Lower leg skin (tissue), 4 donors: Measurements from ENCODE around the gene OSM. TPM values are rescaled to one million over a fixed set of nuclear protein-coding genes. Genes with fewer than 3 reads are reported as not detected.
A peak's percentile ranks its signal among the peaks of the same experiment; 100 is the strongest.

Source experiments
- DNase-seq, 2 donors: peaks; one replicate each; pipeline ENCODE4 v3.0.0-alpha.2; 2019; ENCODE audit warnings: low spot score in 2 of 2
- H3K4me3 ChIP-seq: fragments of 200-600 bp; sonication (generic); 2 replicates; pipeline ENCODE4 v1.5.1; 2017; ENCODE audit warnings: mild to moderate bottlenecking, low read depth; ENCODE audit not compliant: poor library complexity, severe bottlenecking
- CTCF ChIP-seq, 3 donors: fragments of 450-650 bp; IDR thresholded peaks; one replicate each; pipeline ENCODE4 v1.5.1; 2016; ENCODE audit warnings: antibody characterized with exemption in 3 of 3, mild to moderate bottlenecking in 3 of 3, moderate library complexity in 2 of 3
- POLR2A ChIP-seq, 2 donors: fragments of 450-650 bp; IDR thresholded peaks; one replicate each; pipeline ENCODE4 v1.6.1; 2016 to 2017; ENCODE audit warnings: antibody characterized with exemption in 2 of 2, mild to moderate bottlenecking in 1 of 2, moderate library complexity in 1 of 2
- WGBS, 2 donors: methylation state at CpG; one replicate each; pipeline ENCODE4 v1.1.5; 2018; 5-methylcytosine and 5-hydroxymethylcytosine counted together
- intact Hi-C: fragments of 100-400 bp; cut with DNase I; formaldehyde crosslinking; loops from one replicate; pipeline ENCODE4 v1.15.0; 2023; ENCODE audit warnings: low total_unique reads
- total RNA-seq, 4 donors: library from RNA; depleted of rRNA; stranded (reverse); fragments of >200 nt; gene quantifications; one replicate each; pipeline ENCODE4 v1.1.0, GENCODE V29; 2016

OSM gene
- total RNA-seq, 4 donors from 2014 or later: 0.27 to 0.34 (median 0.29) TPM; not detected in 1

GRCh38 chr22:30248484-30248883, 18.2 kb downstream of the OSM start:
- peak in 1 of 2 donors; percentile 74 for DNase-seq
- H3K4me3 ChIP-seq: no peak overlapping the region
- TF ChIP-seq CTCF (IDR thresholded peaks at IDR 0.05) (no peak), POLR2A (IDR thresholded peaks at IDR 0.05) (no peak)
- WGBS, 2 donors: 84 to 87% methylated on average over 6 of the region's 6 CpGs
- intact Hi-C loops: no loop called here

- H3K4me3 ChIP-seq: no peak overlapping the region
- intact Hi-C loops: no loop called here
- TF ChIP-seq POLR2A (IDR thresholded peaks at IDR 0.05): no peak
- no peak for TF ChIP-seq CTCF (IDR thresholded peaks at IDR 0.05)
- WGBS, 2 donors: 69 to 81% methylated on average over 12 of the region's 12 CpGs
- no peak for DNase-seq
These were observed 18.7 kb downstream of the OSM start for GRCh38 chr22:30247974-30248373.

GRCh38 chr22:30247561-30247960, 19.1 kb downstream of the OSM start:
- no peak for DNase-seq
- H3K4me3 ChIP-seq: no peak overlapping the region
- intact Hi-C loops: no loop called here
- TF ChIP-seq POLR2A (IDR thresholded peaks at IDR 0.05) (no peak), CTCF (IDR thresholded peaks at IDR 0.05) (no peak)
- WGBS, 2 donors: 75 to 81% methylated on average over 11 of the region's 11 CpGs

DNA sequence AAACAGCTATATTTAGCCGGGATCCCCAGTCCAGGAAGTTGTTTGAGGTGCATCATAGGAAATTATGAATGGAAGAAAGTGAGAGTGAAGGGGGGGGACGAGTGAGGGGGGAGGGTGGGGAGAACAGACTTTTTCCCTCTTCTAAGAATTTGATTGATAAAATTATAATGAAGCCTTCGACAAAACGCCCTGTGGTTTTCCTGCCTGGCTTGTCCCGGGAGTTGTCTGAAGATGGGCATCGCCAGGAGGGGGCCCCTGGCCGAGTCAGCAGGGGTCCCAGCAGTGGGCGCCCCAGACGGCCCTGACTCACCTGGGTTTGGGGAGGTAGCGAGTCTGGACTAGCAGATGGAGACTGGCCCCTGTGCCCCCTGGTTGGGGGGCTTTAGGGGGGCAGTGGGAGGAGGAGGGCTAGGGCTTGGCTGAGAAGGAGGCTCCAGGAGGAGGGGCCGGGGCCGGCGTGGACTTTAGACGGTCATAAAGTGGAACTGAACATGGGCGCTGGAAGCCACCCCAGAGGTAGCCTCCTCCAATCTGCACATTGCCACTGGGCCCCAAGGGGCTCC, 19.8 kb downstream of the OSM start:
- 20% methylated on average over 15 of the region's 15 CpGs for WGBS, 2 donors
- intact Hi-C loops: no loop called here
- TF ChIP-seq POLR2A (IDR thresholded peaks at IDR 0.05): no peak
- TF ChIP-seq CTCF (IDR thresholded peaks at IDR 0.05): no peak
- H3K4me3 ChIP-seq: no peak overlapping the region
- DNase-seq: no peak

DNA sequence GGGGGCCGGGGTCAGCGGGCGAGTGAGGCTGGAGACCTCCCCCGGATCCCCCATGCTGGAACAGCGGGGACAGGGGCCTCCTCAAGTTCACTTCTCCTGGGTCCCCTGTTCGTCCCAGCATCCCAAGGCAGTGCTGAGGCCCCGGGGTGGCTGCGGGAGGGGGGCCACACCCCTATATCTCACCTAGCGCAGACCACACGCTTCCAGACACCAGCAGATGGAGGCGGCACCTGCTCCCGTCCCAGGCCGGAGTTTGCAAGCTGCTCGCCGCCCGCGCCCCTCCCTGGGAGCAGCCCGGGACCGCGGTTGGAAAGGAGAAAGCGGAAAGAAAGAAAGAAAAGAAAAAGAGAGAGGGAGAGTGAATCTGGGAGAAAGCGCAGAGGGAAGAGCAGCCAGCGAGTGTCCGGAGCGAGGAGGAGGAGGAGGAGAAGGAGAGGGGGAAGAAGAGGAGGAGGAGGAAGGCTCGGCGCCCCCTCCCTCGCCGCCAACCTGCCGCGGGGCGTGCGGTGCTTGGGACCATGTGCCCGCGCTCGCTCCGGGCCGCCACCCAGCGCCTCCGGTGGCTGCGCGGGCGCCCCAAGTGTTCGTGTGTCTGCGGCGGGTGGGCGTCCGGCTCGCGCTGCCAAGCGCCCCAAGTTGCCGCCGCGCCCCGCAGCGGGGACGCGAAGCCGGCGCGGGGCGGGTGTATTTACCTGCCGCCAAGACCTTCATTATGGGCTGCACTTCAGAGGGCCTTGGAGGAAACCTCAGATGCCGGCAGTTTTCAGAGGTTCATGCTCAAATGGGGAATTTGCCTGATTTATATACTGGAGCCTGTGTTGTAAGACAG, 20.5 kb downstream of the OSM start, which contains the start of gene LIF:
TSS of gene LIF (minus strand) at position 775 of the 829 bp plus-strand sequence. CDS start at position 711, 64 bp downstream.
- intact Hi-C loops: no loop called here
- no peak for TF ChIP-seq CTCF (IDR thresholded peaks at IDR 0.05)
- no peak for TF ChIP-seq POLR2A (IDR thresholded peaks at IDR 0.05)
- peak within 1 kb of the TSS; percentile 44 for H3K4me3 ChIP-seq
- WGBS, 2 donors: 0 to 2% methylated on average over 52 to 62 of the region's 64 CpGs
- DNase-seq: no peak
